ENCODE results near the gene MRPL9. TPM values are rescaled to one million over a fixed set of nuclear protein-coding genes. Genes with fewer than 3 reads are reported as not detected.
"Not testable (repeated sequence)": the region's sequence is repeated elsewhere in the genome, so short reads cannot be mapped to it uniquely, and the experiment has no call there.

MRPL9 gene
- total RNA-seq, 1 experiment from 2014 or later = 122 TPM

DNA sequence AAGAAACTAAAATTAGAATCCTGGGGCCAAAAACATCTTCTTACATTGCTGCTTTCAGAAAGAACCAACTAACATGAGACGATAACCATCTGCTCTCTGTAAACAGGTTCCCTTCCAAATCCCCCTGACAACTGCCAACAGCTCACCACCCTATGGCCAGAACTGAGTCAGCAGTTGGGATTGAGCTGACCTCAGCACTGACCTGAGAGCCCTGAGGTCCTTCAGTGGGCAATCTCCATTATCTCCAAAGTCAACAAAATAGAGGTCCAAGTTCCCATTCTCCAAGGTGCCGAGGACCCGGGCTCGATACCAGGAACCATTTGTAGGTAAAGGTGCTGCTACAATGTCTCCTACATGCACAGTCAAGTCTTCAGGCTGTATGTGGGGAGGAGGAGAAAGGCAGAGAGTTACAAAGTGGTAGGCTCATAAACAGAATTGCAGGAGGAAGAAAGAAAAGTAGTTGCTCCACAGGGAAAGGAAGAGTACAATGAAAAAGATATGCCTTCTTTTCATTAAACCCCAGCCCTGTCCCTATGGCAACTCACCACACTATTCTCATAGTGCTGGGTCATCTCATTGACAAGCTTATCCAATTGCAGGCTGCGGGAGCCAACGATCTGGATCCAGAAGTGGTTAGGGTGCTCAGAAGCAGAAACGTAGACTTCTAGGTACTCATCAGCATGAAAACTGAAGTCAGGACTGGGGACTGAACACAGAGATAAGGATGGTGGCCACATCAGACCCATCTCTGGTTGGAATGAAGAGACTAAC is 12.8 kb upstream of the MRPL9 start:
- ChIA-PET POLR2A (no interaction called here), CTCF (no interaction called here)
- Mint-ChIP-seq H3K9me3 (ENCODE audit: unreplicated experiment) (no peaks in the 10 kb centered on the region), H3K4me3 (ENCODE audit: unreplicated experiment) (no peak overlapping the region), H3K27ac (ENCODE audit: unreplicated experiment) (no peak overlapping the region), H3K4me1 (ENCODE audit: low read depth, unreplicated experiment) (no peaks in the 10 kb centered on the region), H3K36me3 (ENCODE audit: insufficient read depth, unreplicated experiment) (no peaks in the 10 kb centered on the region), H3K27me3 (ENCODE audit: insufficient read depth, unreplicated experiment) (no peaks in the 10 kb centered on the region)
- intact Hi-C loops (cut with micrococcal nuclease; ENCODE audit: unreplicated experiment) = no loop called here
- H3K4me1 ChIP-seq = no peaks in the 10 kb centered on the region
- TF ChIP-seq CTCF (IDR thresholded peaks at IDR 0.05; ENCODE audit: insufficient read depth in 1 of 2, low read depth in 1 of 2, low read length in 1 of 2, severe bottlenecking in 1 of 2, unreplicated experiment in 1 of 2) = no peak
- no peaks in the 10 kb centered on the region; the same call in 1 of the 2 replicates for H3K36me3 ChIP-seq (ENCODE audit: control insufficient read depth, insufficient read depth, low read length)
- DNase-seq = no peak
- no peaks in the 10 kb centered on the region for H3K9me3 ChIP-seq
- no peak overlapping the region for H3K4me3 ChIP-seq (ENCODE audit: low read depth, low read length)
- BruUV-seq (replicated peaks) = no TSS peak
- H3K27me3 ChIP-seq (replicated peaks; ENCODE audit: control insufficient read depth, insufficient read depth, low read length) = no peaks in the 10 kb centered on the region

DNA sequence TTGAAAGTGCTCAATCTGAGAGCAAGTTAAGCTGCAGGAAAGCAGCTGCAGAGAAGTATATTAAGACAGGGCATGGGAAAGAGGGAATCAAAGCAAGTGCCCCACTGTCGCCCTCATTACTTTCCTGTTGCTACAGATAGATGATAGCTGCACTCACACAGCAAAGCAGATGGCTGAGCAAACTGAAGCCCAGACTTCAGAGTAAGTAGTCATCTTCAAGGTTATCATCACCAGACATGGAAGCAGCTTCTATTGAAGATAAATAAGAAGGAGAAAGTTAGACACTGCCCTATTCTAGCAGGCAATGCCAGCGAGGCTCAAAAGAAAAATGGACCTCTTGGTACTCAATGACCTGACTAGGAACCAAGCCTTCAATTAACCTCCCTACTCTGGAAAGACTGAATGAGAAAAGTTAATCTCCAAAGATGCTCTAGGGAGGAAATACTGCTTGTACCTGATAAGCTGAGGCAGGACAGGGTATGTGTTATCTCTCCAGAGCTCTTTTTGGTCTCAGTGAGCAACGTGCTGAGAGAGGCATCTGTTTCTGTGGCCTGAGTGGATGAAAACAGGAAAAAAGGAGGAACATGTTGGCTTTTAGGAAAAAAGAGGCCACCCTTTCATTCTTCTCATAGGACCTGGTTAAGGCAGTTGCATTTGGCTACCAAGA is 11.1 kb upstream of the MRPL9 start:
- H3K4me3 Mint-ChIP-seq (ENCODE audit: unreplicated experiment) = no peak overlapping the region
- intact Hi-C loops (cut with micrococcal nuclease; ENCODE audit: unreplicated experiment) = no loop called here
- POLR2A ChIA-PET = interaction anchor here (0.7 kb wide), 1 partner anchor 11 kb away, joined by 3 read pairs; the partner anchor contains the start of gene MRPL9
- no peaks in the 10 kb centered on the region for H3K36me3 Mint-ChIP-seq (ENCODE audit: insufficient read depth, unreplicated experiment)
- no peak for DNase-seq
- Histone ChIP-seq H3K36me3 (ENCODE audit: control insufficient read depth, insufficient read depth, low read length) (no peaks in the 10 kb centered on the region; the same call in 1 of the 2 replicates), H3K4me1 (no peaks in the 10 kb centered on the region), H3K4me3 (ENCODE audit: low read depth, low read length) (no peak overlapping the region), H3K9me3 (no peaks in the 10 kb centered on the region), H3K27me3 (replicated peaks; ENCODE audit: control insufficient read depth, insufficient read depth, low read length) (no peaks in the 10 kb centered on the region)
- no TSS peak for BruUV-seq (replicated peaks)
- H3K27ac Mint-ChIP-seq (ENCODE audit: unreplicated experiment) = no peak overlapping the region
- no peak for TF ChIP-seq CTCF (IDR thresholded peaks at IDR 0.05; ENCODE audit: insufficient read depth in 1 of 2, low read depth in 1 of 2, low read length in 1 of 2, severe bottlenecking in 1 of 2, unreplicated experiment in 1 of 2)
- H3K4me1 Mint-ChIP-seq (ENCODE audit: low read depth, unreplicated experiment) = no peaks in the 10 kb centered on the region
- no peaks in the 10 kb centered on the region for H3K9me3 Mint-ChIP-seq (ENCODE audit: unreplicated experiment)
- no peaks in the 10 kb centered on the region for H3K27me3 Mint-ChIP-seq (ENCODE audit: insufficient read depth, unreplicated experiment)
- CTCF ChIA-PET = no interaction called here

DNA sequence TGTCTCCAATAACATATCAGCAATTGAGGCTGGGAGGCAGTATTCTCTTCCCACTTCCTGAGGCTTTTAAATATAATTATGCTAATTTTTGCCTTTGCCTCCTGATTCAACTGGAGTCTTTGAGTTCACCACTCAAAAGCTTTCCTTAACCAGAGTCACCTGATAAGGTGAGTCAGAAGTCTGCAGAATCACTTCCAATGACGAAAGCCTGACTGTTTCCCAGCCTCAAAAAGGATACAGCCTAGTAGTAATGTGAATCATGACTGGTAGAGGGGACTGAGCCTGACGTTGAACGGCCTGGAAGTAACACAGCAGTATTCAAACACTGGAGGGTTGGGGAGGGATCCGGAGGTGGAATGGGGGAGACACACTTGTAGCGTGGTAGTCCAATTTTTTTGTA is 10.4 kb upstream of the MRPL9 start:
- Histone ChIP-seq H3K4me1 (peaks cover under 1% of the 10 kb centered on the region; the same call in 1 of the 2 replicates), H3K36me3 (ENCODE audit: control insufficient read depth, insufficient read depth, low read length) (no peaks in the 10 kb centered on the region; the same call in 1 of the 2 replicates), H3K9me3 (no peaks in the 10 kb centered on the region), H3K27me3 (replicated peaks; ENCODE audit: control insufficient read depth, insufficient read depth, low read length) (no peaks in the 10 kb centered on the region), H3K4me3 (ENCODE audit: low read depth, low read length) (no peak overlapping the region)
- Mint-ChIP-seq H3K4me1 (ENCODE audit: low read depth, unreplicated experiment) (no peaks in the 10 kb centered on the region), H3K4me3 (ENCODE audit: unreplicated experiment) (no peak overlapping the region), H3K36me3 (ENCODE audit: insufficient read depth, unreplicated experiment) (no peaks in the 10 kb centered on the region), H3K27me3 (ENCODE audit: insufficient read depth, unreplicated experiment) (no peaks in the 10 kb centered on the region), H3K27ac (ENCODE audit: unreplicated experiment) (no peak overlapping the region), H3K9me3 (ENCODE audit: unreplicated experiment) (no peaks in the 10 kb centered on the region)
- BruUV-seq (replicated peaks) = TSS peak; percentile 38
- ChIA-PET POLR2A (no interaction called here), CTCF (no interaction called here)
- intact Hi-C loops (cut with micrococcal nuclease; ENCODE audit: unreplicated experiment) = no loop called here
- no peak for TF ChIP-seq CTCF (IDR thresholded peaks at IDR 0.05; ENCODE audit: insufficient read depth in 1 of 2, low read depth in 1 of 2, low read length in 1 of 2, severe bottlenecking in 1 of 2, unreplicated experiment in 1 of 2)
- DNase-seq = no peak

- H3K4me3 Mint-ChIP-seq (ENCODE audit: unreplicated experiment); H3K36me3 Mint-ChIP-seq (ENCODE audit: insufficient read depth, unreplicated experiment); CTCF ChIA-PET; H3K4me3 ChIP-seq (ENCODE audit: low read depth, low read length); H3K9me3 Mint-ChIP-seq (ENCODE audit: unreplicated experiment); intact Hi-C loops (cut with micrococcal nuclease; ENCODE audit: unreplicated experiment); BruUV-seq (replicated peaks); H3K27me3 ChIP-seq (replicated peaks; ENCODE audit: control insufficient read depth, insufficient read depth, low read length); POLR2A ChIA-PET; DNase-seq; H3K36me3 ChIP-seq (ENCODE audit: control insufficient read depth, insufficient read depth, low read length); H3K27me3 Mint-ChIP-seq (ENCODE audit: insufficient read depth, unreplicated experiment); H3K9me3 ChIP-seq; H3K27ac Mint-ChIP-seq (ENCODE audit: unreplicated experiment): not testable (repeated sequence)
- peaks cover 20% of the 10 kb centered on the region for H3K4me1 Mint-ChIP-seq (ENCODE audit: low read depth, unreplicated experiment)
- H3K4me1 ChIP-seq = peaks cover 13% of the 10 kb centered on the region
Observed at GRCh38 chr1:151769270-151769669, 6.0 kb upstream of the MRPL9 start.

All from Caco-2 (cell line).